CD14-positive monocyte (primary cell): ENCODE results near the gene FKRP. TPM values are rescaled to one million over a fixed set of nuclear protein-coding genes. Genes with fewer than 3 reads are reported as not detected.

Experiments
- DNase-seq, 3 donors: peaks; one replicate each; pipeline ENCODE4 v3.0.0-alpha.2; 2011 to 2022
- H2AFZ ChIP-seq: 2 replicates; pipeline ENCODE4 v1.6.0; 2012; ENCODE audit warnings: mild to moderate bottlenecking, low read depth, low read length, inconsistent platforms; ENCODE audit not compliant: insufficient read depth, poor library complexity, severe bottlenecking
- H3K27ac ChIP-seq, 2 donors: 1 replicate in 1 of 2; 2 replicates in 1 of 2; pipeline ENCODE4 v1.5.1; 2012 to 2013; ENCODE audit warnings: low read length in 2 of 2, control low read depth in 1 of 2, inconsistent platforms in 1 of 2, low read depth in 1 of 2, mild to moderate bottlenecking in 1 of 2
- H3K27me3 ChIP-seq, 2 donors: one replicate each; pipeline versions ENCODE4 v1.6.0 to v1.6.1; 2011 to 2013; ENCODE audit warnings: low read length in 2 of 2; ENCODE audit not compliant: control insufficient read depth in 2 of 2, insufficient read depth in 2 of 2
- H3K36me3 ChIP-seq, 2 donors: replicated peaks in 1 of 2; 1 replicate in 1 of 2; 2 replicates in 1 of 2; pipeline versions ENCODE4 v1.5.1 to v1.6.1; 2012 to 2013; ENCODE audit warnings: low read length in 2 of 2, control low read depth in 1 of 2, inconsistent platforms in 1 of 2, mild to moderate bottlenecking in 1 of 2; ENCODE audit not compliant: insufficient read depth in 2 of 2, control insufficient read depth in 1 of 2
- H3K4me1 ChIP-seq, 2 donors: 1 replicate in 1 of 2; 2 replicates in 1 of 2; pipeline versions ENCODE4 v1.5.1 to v1.6.1; 2012 to 2013; ENCODE audit warnings: low read length in 2 of 2, control low read depth in 1 of 2, inconsistent platforms in 1 of 2, mild to moderate bottlenecking in 1 of 2, moderate library complexity in 1 of 2; ENCODE audit not compliant: insufficient read depth in 2 of 2, control insufficient read depth in 1 of 2
- H3K4me2 ChIP-seq: replicated peaks from 2 replicates; pipeline ENCODE3; 2012; ENCODE audit warnings: low read length, moderate library complexity, mild to moderate bottlenecking; ENCODE audit not compliant: poor library complexity, severe bottlenecking; ENCODE audit errors: extremely low read depth
- H3K4me3 ChIP-seq, 3 experiments: fragments of 200-600 bp in 1 of 3; sonication (generic) in 1 of 3; replicated peaks in 1 of 3; 1 replicate in 2 of 3; 2 replicates in 1 of 3; pipeline ENCODE4 v1.5.1; 2011 to 2013; ENCODE audit warnings: low read length in 3 of 3, mild to moderate bottlenecking in 3 of 3, control low read depth in 2 of 3, low read depth in 2 of 3, inconsistent platforms in 1 of 3, moderate library complexity in 1 of 3
- H3K79me2 ChIP-seq: 2 replicates; pipeline ENCODE4 v1.6.0; 2012; ENCODE audit warnings: mild to moderate bottlenecking, control low read depth, inconsistent platforms, low read length, moderate library complexity; ENCODE audit not compliant: insufficient read depth
- H3K9ac ChIP-seq: 2 replicates; pipeline ENCODE4 v1.6.0; 2017; ENCODE audit warnings: low read length, mild to moderate bottlenecking; ENCODE audit not compliant: insufficient read depth, poor library complexity, severe bottlenecking
- H3K9me3 ChIP-seq, 2 donors: replicated peaks in 1 of 2; 1 replicate in 1 of 2; 2 replicates in 1 of 2; pipeline versions ENCODE4 v1.5.1 to v1.6.1; 2012 to 2013; ENCODE audit warnings: low read length in 2 of 2, control low read depth in 1 of 2; ENCODE audit not compliant: control insufficient read depth in 1 of 2, insufficient read depth in 1 of 2
- H4K20me1 ChIP-seq: 2 replicates; pipeline ENCODE4 v1.6.0; 2012; ENCODE audit warnings: mild to moderate bottlenecking, low read length, control low read depth, moderate library complexity; ENCODE audit not compliant: insufficient read depth
- H3K27ac Mint-ChIP-seq, 7 donors: one replicate each; pipeline ENCODE4 v1.8.0; 2020; ENCODE audit warnings: mild to moderate bottlenecking in 7 of 7, mixed read lengths in 7 of 7, moderate library complexity in 6 of 7, inconsistent platforms in 2 of 7
- H3K27me3 Mint-ChIP-seq, 3 donors: one replicate each; pipeline ENCODE4 v1.8.0; 2021 to 2022; ENCODE audit warnings: low read depth in 3 of 3, mild to moderate bottlenecking in 3 of 3, mixed read lengths in 3 of 3, moderate library complexity in 3 of 3, inconsistent platforms in 1 of 3
- H3K36me3 Mint-ChIP-seq, 2 donors: one replicate each; pipeline ENCODE4 v1.8.0; 2020; ENCODE audit warnings: mixed read lengths in 2 of 2, inconsistent platforms in 1 of 2, mild to moderate bottlenecking in 1 of 2
- H3K4me1 Mint-ChIP-seq: one replicate; pipeline ENCODE4 v1.8.0; 2020; ENCODE audit warnings: mild to moderate bottlenecking, mixed read lengths
- H3K4me3 Mint-ChIP-seq, 2 donors: one replicate each; pipeline ENCODE4 v1.8.0; 2020; ENCODE audit warnings: mild to moderate bottlenecking in 2 of 2, mixed read lengths in 2 of 2, moderate library complexity in 1 of 2
- H3K9me3 Mint-ChIP-seq, 7 donors: one replicate each; pipeline ENCODE4 v1.8.0; 2020 to 2022; ENCODE audit warnings: mixed read lengths in 7 of 7, mild to moderate bottlenecking in 6 of 7, moderate library complexity in 6 of 7, inconsistent platforms in 2 of 7
- CTCF ChIP-seq: fragments of 200-600 bp; IDR thresholded peaks from one replicate; pipeline ENCODE4 v1.8.0; 2022; ENCODE audit warnings: antibody characterized with exemption, mild to moderate bottlenecking
- WGBS: methylation state at CpG from one replicate; pipeline ENCODE4 v1.1.5; 2013; ENCODE audit warnings: missing lambda C conversion rate; ENCODE audit not compliant: insufficient coverage; 5-methylcytosine and 5-hydroxymethylcytosine counted together
- intact Hi-C, 2 donors: fragments of 100-400 bp; cut with micrococcal nuclease; formaldehyde crosslinking; loops; one replicate each; pipeline versions ENCODE4 v1.15.0 to v1.15.1; 2023
- polyA plus RNA-seq, 3 donors: library from polyadenylated mRNA; depleted of rRNA in 1 of 3; unstranded in 2 of 3; stranded (reverse) in 1 of 3; fragments of 300-500 nt in 2 of 3; fragments of >200 nt in 1 of 3; fragmentation: Illumina TruSeq in 2 of 3; gene quantifications; 1 replicate in 2 of 3; 2 replicates in 1 of 3; pipeline ENCODE4 v1.2.3, GENCODE V29; 2012 to 2021

The FKRP gene
- polyA plus RNA-seq, 3 donors, result 2.1 to 21.5 (median 2.7) TPM

DNA sequence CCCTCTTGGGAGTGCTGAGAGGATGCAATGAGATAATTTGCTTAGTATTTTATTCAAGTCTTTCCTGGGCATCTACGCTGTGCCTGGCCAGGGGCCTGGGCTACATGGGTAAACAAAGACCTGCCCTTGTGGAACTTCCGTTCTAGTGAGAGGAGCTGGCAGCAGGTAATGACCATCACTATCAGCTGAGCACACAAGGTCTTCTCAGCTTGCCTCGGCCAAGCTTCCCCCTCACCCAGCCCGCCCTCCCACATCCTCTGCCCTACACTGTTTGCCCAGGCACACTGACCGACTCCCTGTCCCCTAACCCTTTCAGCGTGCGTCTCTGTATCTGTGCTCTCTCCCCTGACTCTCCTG is 8.6 kb upstream of the FKRP start:
- Mint-ChIP-seq H3K4me3 (no peak overlapping the region), H3K27ac (peak overlapping the region in 5 of 7 donors; percentile 23 to 83 (median 72)), H3K4me1 (peaks cover 65% of the 10 kb centered on the region), H3K36me3 (peaks cover 60 to 74% of the 10 kb centered on the region in 2 donors), H3K27me3 (peaks cover 0 to 4% (median 1%) of the 10 kb centered on the region in 3 donors), H3K9me3 (no peaks in the 10 kb centered on the region)
- peaks cover 63% of the 10 kb centered on the region for H4K20me1 ChIP-seq
- H3K27ac ChIP-seq, result peak overlapping the region in 1 of 2 donors; percentile 62
- intact Hi-C loops, result no loop called here
- DNase-seq, result no peak
- peaks cover 38 to 66% of the 10 kb centered on the region in 2 donors for H3K36me3 ChIP-seq
- no peak overlapping the region for H3K4me3 ChIP-seq
- H3K79me2 ChIP-seq, result peaks cover 63% of the 10 kb centered on the region
- no peak overlapping the region for H3K9ac ChIP-seq
- H3K4me2 ChIP-seq, result no peak overlapping the region
- no peaks in the 10 kb centered on the region for H3K9me3 ChIP-seq
- H3K4me1 ChIP-seq, result peaks cover 49 to 65% of the 10 kb centered on the region in 2 donors
- TF ChIP-seq CTCF, result no peak
- H2AFZ ChIP-seq, result no peak overlapping the region
- no peaks in the 10 kb centered on the region for H3K27me3 ChIP-seq
- 100% methylated on average over 6 of the region's 7 CpGs for WGBS

DNA sequence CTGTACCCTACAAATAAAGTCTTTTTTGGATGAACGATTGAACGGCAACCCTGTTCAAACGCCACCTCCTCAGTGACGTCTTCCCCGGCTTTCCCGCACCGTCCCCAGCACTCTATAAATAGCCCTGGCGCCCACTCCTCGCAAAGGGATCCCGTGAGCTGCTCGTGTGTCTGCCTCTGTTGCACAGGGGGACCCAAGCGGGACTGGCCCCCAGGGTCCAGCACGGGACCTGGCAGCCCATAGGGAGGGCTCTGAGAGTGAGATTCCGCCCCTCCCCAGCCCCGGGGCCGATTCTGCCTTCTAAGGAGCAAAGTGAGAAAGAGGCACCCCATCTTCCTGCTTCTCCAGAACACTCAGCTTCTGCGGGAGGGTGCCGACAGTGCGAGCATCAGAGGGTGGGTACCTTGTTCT is 8.1 kb upstream of the FKRP start:
- intact Hi-C loops, result no loop called here
- Histone ChIP-seq H3K9ac (no peak overlapping the region), H3K36me3 (peaks cover 38 to 62% of the 10 kb centered on the region in 2 donors), H3K27ac (peak overlapping the region in 1 of 2 donors; percentile 20), H4K20me1 (peaks cover 68% of the 10 kb centered on the region), H3K27me3 (no peaks in the 10 kb centered on the region), H3K9me3 (no peaks in the 10 kb centered on the region), H3K4me3 (no peak overlapping the region), H3K4me1 (peaks cover 47 to 65% of the 10 kb centered on the region in 2 donors), H3K79me2 (peaks cover 64% of the 10 kb centered on the region), H2AFZ (no peak overlapping the region), H3K4me2 (no peak overlapping the region)
- Mint-ChIP-seq H3K4me1 (peaks cover 65% of the 10 kb centered on the region), H3K4me3 (no peak overlapping the region), H3K27ac (peak overlapping the region in 5 of 7 donors; percentile 48 to 72 (median 63)), H3K27me3 (peaks cover 0 to 4% (median 1%) of the 10 kb centered on the region in 3 donors), H3K9me3 (no peaks in the 10 kb centered on the region), H3K36me3 (peaks cover 62 to 74% of the 10 kb centered on the region in 2 donors)
- no peak for TF ChIP-seq CTCF
- no peak for DNase-seq
- WGBS, result 86% methylated on average over 12 of the region's 19 CpGs
